ENCODE results near the gene TMED3.

TMED3 gene

DNA sequence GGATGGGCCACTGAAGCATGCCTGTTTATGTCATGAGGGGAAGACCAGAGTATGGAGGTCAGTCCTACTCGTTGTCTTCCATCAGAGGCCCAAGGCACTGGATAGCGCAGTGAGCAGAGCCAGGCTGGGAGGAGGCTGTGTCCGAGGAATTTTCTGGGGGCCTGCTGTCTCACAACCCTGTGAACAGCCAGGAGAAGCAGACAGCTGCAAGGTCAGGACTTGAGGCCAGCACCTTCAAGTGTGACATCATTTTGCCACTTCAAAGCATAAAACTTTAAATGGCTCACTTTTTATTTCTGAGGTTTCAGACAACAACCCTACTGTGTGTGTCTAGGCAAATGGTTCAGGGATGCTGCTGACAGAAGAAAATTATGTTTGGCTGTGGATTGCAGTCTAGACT lies 47.2 kb downstream of the TMED3 start:
- peaks cover 4% of the 10 kb centered on the region; the same call in 1 of the 2 replicates for H3K4me1 ChIP-seq (ENCODE audit: control insufficient read depth, low read length)
- H3F3A ChIP-seq (ENCODE audit: control insufficient read depth, insufficient read depth), result no peaks in the 10 kb centered on the region
- no peaks in the 10 kb centered on the region for H4K20me1 ChIP-seq (ENCODE audit: control insufficient read depth, insufficient read depth, low read depth, low read length)
- no peak overlapping the region for H3K4me2 ChIP-seq (ENCODE audit: low read length)
- TF ChIP-seq EZH2phosphoT487 (IDR thresholded peaks at IDR 0.05; ENCODE audit: borderline replicate concordance, low read length), result no peak
- TF ChIP-seq, protein P1, sequence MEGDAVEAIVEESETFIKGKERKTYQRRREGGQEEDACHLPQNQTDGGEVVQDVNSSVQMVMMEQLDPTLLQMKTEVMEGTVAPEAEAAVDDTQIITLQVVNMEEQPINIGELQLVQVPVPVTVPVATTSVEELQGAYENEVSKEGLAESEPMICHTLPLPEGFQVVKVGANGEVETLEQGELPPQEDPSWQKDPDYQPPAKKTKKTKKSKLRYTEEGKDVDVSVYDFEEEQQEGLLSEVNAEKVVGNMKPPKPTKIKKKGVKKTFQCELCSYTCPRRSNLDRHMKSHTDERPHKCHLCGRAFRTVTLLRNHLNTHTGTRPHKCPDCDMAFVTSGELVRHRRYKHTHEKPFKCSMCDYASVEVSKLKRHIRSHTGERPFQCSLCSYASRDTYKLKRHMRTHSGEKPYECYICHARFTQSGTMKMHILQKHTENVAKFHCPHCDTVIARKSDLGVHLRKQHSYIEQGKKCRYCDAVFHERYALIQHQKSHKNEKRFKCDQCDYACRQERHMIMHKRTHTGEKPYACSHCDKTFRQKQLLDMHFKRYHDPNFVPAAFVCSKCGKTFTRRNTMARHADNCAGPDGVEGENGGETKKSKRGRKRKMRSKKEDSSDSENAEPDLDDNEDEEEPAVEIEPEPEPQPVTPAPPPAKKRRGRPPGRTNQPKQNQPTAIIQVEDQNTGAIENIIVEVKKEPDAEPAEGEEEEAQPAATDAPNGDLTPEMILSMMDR (IDR thresholded peaks at IDR 0.05; ENCODE audit: low read depth, low read length, poor library complexity, severe bottlenecking), result no peak
- H3K79me2 ChIP-seq (ENCODE audit: control insufficient read depth, low read length), result no peaks in the 10 kb centered on the region
- no peaks in the 10 kb centered on the region for H3K9me2 ChIP-seq (replicated peaks; ENCODE audit: control insufficient read depth, low read length)
- no peak overlapping the region for H3K4me3 ChIP-seq (ENCODE audit: low read length)
- H3K27me3 ChIP-seq (ENCODE audit: control insufficient read depth, low read length), result no peaks in the 10 kb centered on the region
- no peak overlapping the region for H3K27ac ChIP-seq (ENCODE audit: low read depth, low read length)
- H3K9me3 ChIP-seq (ENCODE audit: control insufficient read depth, insufficient read depth, low read length), result no peaks in the 10 kb centered on the region
- H3K36me3 ChIP-seq (ENCODE audit: control insufficient read depth, low read length), result no peaks in the 10 kb centered on the region

DNA sequence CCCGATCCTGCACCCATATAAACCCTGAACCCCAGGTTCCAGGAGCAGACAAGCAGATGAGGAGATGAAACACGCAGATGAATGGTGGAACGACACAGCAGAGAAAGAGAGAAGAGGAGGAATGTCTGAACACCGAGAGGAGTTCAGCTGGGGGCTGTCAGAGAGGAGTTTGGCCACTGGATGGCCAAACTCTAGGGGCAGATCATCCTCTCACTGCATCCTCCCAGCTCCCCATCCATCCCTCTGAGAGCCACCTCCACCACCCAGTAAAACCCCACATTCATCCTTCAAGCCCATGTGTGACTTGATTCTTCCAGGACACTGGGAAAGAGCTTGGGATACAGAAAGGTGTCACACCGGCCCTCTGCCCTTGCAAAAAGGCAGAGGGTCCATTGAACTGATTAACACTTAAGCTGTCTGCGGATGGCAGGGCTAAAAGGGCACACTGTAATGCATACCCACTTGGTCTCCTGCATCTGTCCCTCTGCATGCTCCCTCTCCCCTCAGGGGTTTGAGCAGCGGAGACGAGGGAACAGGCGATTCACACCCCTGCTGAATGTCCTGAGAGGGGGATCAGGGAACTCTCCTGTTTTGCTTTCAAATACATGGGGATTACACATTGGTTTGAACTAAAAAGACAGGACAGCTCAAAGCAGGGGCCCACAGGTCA lies 53.8 kb downstream of the TMED3 start:
- Histone ChIP-seq H4K20me1 (ENCODE audit: control insufficient read depth, insufficient read depth, low read depth, low read length) (no peaks in the 10 kb centered on the region), H3K9me3 (ENCODE audit: control insufficient read depth, insufficient read depth, low read length) (no peaks in the 10 kb centered on the region), H3K4me1 (ENCODE audit: control insufficient read depth, low read length) (no peaks in the 10 kb centered on the region), H3K79me2 (ENCODE audit: control insufficient read depth, low read length) (no peaks in the 10 kb centered on the region), H3K4me3 (ENCODE audit: low read length) (no peak overlapping the region), H3K9me2 (replicated peaks; ENCODE audit: control insufficient read depth, low read length) (no peaks in the 10 kb centered on the region), H3K27me3 (ENCODE audit: control insufficient read depth, low read length) (no peaks in the 10 kb centered on the region), H3K27ac (ENCODE audit: low read depth, low read length) (no peak overlapping the region), H3K4me2 (ENCODE audit: low read length) (no peak overlapping the region), H3F3A (ENCODE audit: control insufficient read depth, insufficient read depth) (no peaks in the 10 kb centered on the region), H3K36me3 (ENCODE audit: control insufficient read depth, low read length) (no peaks in the 10 kb centered on the region)
- TF ChIP-seq, protein P1 (IDR thresholded peaks at IDR 0.05; ENCODE audit: low read depth, low read length, poor library complexity, severe bottlenecking), result no peak
- no peak for TF ChIP-seq EZH2phosphoT487 (IDR thresholded peaks at IDR 0.05; ENCODE audit: borderline replicate concordance, low read length)

DNA sequence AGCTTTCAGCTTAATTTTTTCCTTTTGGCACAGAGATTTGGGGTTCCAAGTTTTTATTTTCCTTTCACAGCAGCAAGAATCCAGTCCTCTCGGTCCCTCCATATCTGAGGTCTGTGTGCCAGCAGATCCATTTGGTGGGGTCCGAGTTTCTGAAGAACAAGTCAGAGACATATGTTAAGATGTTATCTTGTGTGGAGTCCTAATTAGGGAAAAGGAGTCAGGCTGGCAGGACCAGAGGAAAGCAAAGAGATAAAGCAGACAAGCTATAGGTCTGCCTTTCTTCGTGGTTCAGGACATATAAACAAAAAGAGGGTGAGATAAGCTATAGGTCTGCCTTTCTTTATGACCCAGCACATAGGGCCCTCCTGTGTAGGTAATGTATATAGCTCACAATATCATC lies 54.9 kb downstream of the TMED3 start:
- Histone ChIP-seq H3K27me3 (ENCODE audit: control insufficient read depth, low read length) (no peaks in the 10 kb centered on the region), H3K9me2 (replicated peaks; ENCODE audit: control insufficient read depth, low read length) (no peaks in the 10 kb centered on the region), H3F3A (ENCODE audit: control insufficient read depth, insufficient read depth) (no peaks in the 10 kb centered on the region), H4K20me1 (ENCODE audit: control insufficient read depth, insufficient read depth, low read depth, low read length) (no peaks in the 10 kb centered on the region), H3K4me2 (ENCODE audit: low read length) (no peak overlapping the region), H3K9me3 (ENCODE audit: control insufficient read depth, insufficient read depth, low read length) (no peaks in the 10 kb centered on the region), H3K4me1 (ENCODE audit: control insufficient read depth, low read length) (no peaks in the 10 kb centered on the region), H3K36me3 (ENCODE audit: control insufficient read depth, low read length) (no peaks in the 10 kb centered on the region), H3K27ac (ENCODE audit: low read depth, low read length) (no peak overlapping the region), H3K79me2 (ENCODE audit: control insufficient read depth, low read length) (no peaks in the 10 kb centered on the region), H3K4me3 (ENCODE audit: low read length) (no peak overlapping the region)
- TF ChIP-seq EZH2phosphoT487 (IDR thresholded peaks at IDR 0.05; ENCODE audit: borderline replicate concordance, low read length), result no peak
- TF ChIP-seq, protein P1 (IDR thresholded peaks at IDR 0.05; ENCODE audit: low read depth, low read length, poor library complexity, severe bottlenecking), result no peak

Data from DOHH2 (cell line).